ENCODE data around the gene PCA3. TPM values are rescaled to one million over a fixed set of nuclear protein-coding genes. Genes with fewer than 3 reads are reported as not detected.

PCA3 gene
- total RNA-seq, 1 experiment from 2014 or later = not detected

- Mint-ChIP-seq H3K9me3 (no peaks in the 10 kb centered on the region), H3K4me3 (no peak overlapping the region), H3K36me3 (no peaks in the 10 kb centered on the region), H3K4me1 (peaks cover 23% of the 10 kb centered on the region), H3K27ac (no peak overlapping the region), H3K27me3 (ENCODE audit: low read depth) (no peaks in the 10 kb centered on the region)
- ChIA-PET CTCF (no interaction called here), POLR2A (no interaction called here)
- no peak for TF ChIP-seq ZNF396 (CRISPR knock-in tag; IDR thresholded peaks at IDR 0.05; ENCODE audit: borderline replicate concordance)
- TF ChIP-seq SMAD4 (CRISPR knock-in tag; IDR thresholded peaks at IDR 0.05) = no peak
- no peak for TF ChIP-seq SOX15 (CRISPR knock-in tag; IDR thresholded peaks at IDR 0.05)
- no peak for TF ChIP-seq ZNF532 (CRISPR knock-in tag; IDR thresholded peaks at IDR 0.05; ENCODE audit: borderline replicate concordance)
- TF ChIP-seq, protein P1, sequence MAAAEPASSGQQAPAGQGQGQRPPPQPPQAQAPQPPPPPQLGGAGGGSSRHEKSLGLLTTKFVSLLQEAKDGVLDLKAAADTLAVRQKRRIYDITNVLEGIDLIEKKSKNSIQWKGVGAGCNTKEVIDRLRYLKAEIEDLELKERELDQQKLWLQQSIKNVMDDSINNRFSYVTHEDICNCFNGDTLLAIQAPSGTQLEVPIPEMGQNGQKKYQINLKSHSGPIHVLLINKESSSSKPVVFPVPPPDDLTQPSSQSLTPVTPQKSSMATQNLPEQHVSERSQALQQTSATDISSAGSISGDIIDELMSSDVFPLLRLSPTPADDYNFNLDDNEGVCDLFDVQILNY (CRISPR knock-in tag; IDR thresholded peaks at IDR 0.05) = no peak
- no peak for TF ChIP-seq STAT6 (CRISPR knock-in tag; conservative IDR thresholded peaks at IDR 0.05; ENCODE audit: low read depth)
- TF ChIP-seq ZBTB21 (CRISPR knock-in tag; IDR thresholded peaks at IDR 0.05; ENCODE audit: borderline replicate concordance) = no peak
- no peak for TF ChIP-seq FOXJ3 (CRISPR knock-in tag; IDR thresholded peaks at IDR 0.05; ENCODE audit: borderline replicate concordance)
- no peak for TF ChIP-seq GTF2I (CRISPR knock-in tag; conservative IDR thresholded peaks at IDR 0.05)
- TF ChIP-seq NFATC4 (CRISPR knock-in tag; IDR thresholded peaks at IDR 0.05) = no peak
- no peak for TF ChIP-seq IRF2 (CRISPR knock-in tag; IDR thresholded peaks at IDR 0.05; ENCODE audit: borderline replicate concordance, low read depth)
- no peak for TF ChIP-seq NR2C2 (CRISPR knock-in tag; IDR thresholded peaks at IDR 0.05)
- TF ChIP-seq JUN (CRISPR knock-in tag; IDR thresholded peaks at IDR 0.05) = no peak
- TF ChIP-seq RELA (CRISPR knock-in tag; IDR thresholded peaks at IDR 0.05; ENCODE audit: borderline replicate concordance) = no peak
- TF ChIP-seq, protein P2, sequence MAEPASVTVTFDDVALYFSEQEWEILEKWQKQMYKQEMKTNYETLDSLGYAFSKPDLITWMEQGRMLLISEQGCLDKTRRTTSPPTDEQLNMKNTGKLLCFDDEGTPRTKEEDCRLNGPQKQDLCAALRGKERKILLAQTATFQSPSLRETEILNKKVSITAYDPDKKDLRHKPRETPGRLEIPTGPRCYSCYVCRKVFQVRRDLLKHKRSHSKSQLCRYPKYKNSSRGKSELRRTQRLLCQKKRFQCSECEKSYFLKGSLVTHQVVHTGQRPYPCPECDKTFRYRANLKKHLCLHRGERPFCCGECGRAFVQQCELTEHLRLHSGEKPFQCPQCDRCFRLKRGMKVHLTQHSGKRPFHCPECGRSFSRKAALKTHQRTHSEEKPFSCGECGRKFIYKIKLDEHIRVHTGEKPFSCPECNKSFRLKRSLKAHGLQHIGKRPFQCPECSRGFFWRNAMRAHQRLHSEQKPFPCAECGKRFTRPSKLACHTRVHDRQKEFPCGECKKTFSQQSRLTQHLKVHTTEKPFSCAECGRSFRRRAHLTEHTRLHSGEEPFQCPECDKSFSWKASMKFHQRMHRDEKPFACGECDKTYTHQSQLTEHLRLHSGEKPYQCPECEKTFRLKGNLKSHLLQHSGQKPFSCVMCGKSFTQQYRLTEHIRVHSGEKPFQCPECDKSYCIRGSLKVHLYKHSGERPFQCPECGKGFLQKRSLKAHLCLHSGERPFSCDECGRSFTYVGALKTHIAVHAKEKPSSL (CRISPR knock-in tag; conservative IDR thresholded peaks at IDR 0.05) = no peak
- TF ChIP-seq, protein P3, sequence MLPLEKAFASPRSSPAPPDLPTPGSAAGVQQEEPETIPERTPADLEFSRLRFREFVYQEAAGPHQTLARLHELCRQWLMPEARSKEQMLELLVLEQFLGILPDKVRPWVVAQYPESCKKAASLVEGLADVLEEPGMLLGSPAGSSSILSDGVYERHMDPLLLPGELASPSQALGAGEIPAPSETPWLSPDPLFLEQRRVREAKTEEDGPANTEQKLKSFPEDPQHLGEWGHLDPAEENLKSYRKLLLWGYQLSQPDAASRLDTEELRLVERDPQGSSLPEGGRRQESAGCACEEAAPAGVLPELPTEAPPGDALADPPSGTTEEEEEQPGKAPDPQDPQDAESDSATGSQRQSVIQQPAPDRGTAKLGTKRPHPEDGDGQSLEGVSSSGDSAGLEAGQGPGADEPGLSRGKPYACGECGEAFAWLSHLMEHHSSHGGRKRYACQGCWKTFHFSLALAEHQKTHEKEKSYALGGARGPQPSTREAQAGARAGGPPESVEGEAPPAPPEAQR (CRISPR knock-in tag; IDR thresholded peaks at IDR 0.05) = no peak
- no peak for TF ChIP-seq ESRRA (CRISPR knock-in tag; IDR thresholded peaks at IDR 0.05; ENCODE audit: borderline replicate concordance)
- TF ChIP-seq, protein P4, sequence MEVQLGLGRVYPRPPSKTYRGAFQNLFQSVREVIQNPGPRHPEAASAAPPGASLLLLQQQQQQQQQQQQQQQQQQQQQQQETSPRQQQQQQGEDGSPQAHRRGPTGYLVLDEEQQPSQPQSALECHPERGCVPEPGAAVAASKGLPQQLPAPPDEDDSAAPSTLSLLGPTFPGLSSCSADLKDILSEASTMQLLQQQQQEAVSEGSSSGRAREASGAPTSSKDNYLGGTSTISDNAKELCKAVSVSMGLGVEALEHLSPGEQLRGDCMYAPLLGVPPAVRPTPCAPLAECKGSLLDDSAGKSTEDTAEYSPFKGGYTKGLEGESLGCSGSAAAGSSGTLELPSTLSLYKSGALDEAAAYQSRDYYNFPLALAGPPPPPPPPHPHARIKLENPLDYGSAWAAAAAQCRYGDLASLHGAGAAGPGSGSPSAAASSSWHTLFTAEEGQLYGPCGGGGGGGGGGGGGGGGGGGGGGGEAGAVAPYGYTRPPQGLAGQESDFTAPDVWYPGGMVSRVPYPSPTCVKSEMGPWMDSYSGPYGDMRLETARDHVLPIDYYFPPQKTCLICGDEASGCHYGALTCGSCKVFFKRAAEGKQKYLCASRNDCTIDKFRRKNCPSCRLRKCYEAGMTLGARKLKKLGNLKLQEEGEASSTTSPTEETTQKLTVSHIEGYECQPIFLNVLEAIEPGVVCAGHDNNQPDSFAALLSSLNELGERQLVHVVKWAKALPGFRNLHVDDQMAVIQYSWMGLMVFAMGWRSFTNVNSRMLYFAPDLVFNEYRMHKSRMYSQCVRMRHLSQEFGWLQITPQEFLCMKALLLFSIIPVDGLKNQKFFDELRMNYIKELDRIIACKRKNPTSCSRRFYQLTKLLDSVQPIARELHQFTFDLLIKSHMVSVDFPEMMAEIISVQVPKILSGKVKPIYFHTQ (CRISPR knock-in tag; IDR thresholded peaks at IDR 0.05) = no peak
- ATAC-seq (no peak), DNase-seq (ENCODE audit: low spot score) (no peak)
Measured at GRCh38 chr9:76799473-76799872, 35.2 kb downstream of the PCA3 start.

Data from WTC11 (cell line).